Right renal cortex interstitium (tissue), 3 donors: ENCODE results near the gene HOXA5. TPM values are rescaled to one million over a fixed set of nuclear protein-coding genes. Genes with fewer than 3 reads are reported as not detected.

Source experiments
- DNase-seq, 3 donors: peaks; one replicate each; pipeline ENCODE4 v3.0.0-alpha.2; 2013; ENCODE audit warnings: low read depth in 3 of 3, low spot score in 2 of 3
- polyA plus RNA-seq, 3 donors: library from polyadenylated mRNA; unstranded; fragments of 120-200 nt; gene quantifications; one replicate each; pipeline ENCODE4 v1.2.1, GENCODE V29; 2013; ENCODE audit not compliant: insufficient read length in 3 of 3

The HOXA5 gene
- polyA plus RNA-seq, 3 donors = 59.7 to 73.7 (median 63.8) TPM

DNA sequence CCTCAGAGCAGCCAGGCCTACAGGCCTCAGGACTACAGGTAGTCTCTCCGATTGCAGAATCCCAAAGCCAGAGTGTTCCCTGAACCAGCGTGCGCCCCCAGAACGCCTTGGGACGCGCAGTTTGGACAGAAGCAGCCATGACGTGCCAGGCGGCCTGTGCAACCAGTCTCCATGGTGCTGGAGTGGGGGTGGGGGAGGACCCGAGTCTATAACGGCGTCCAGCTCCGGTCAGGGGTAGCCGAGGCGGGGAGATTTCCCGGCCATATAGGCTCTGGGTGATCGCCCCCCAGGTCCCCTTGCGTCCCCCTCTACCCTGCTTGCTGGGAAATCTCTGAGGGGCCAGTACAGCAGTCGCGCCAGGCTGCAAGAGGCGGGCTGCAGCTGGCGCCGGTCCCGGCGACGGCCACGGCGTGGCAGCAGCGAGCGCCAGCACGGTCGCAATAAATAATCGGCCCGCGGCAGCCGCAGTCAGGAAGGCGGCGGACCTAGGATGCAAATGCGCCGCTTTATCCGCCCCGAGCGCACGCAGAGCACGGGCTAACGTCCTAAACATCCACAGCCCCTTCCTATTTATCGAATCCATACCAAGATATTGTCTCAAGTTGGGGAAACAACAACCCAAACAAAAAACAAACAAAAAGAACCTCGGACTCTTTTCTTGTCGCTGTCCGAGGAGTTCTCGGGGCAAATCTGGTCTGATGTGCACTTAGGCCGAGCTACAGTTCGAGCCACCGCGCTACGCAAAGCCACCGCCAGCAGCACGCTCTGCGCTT is 7.3 kb upstream of the HOXA5 start:
- DNase-seq = no peak

DNA sequence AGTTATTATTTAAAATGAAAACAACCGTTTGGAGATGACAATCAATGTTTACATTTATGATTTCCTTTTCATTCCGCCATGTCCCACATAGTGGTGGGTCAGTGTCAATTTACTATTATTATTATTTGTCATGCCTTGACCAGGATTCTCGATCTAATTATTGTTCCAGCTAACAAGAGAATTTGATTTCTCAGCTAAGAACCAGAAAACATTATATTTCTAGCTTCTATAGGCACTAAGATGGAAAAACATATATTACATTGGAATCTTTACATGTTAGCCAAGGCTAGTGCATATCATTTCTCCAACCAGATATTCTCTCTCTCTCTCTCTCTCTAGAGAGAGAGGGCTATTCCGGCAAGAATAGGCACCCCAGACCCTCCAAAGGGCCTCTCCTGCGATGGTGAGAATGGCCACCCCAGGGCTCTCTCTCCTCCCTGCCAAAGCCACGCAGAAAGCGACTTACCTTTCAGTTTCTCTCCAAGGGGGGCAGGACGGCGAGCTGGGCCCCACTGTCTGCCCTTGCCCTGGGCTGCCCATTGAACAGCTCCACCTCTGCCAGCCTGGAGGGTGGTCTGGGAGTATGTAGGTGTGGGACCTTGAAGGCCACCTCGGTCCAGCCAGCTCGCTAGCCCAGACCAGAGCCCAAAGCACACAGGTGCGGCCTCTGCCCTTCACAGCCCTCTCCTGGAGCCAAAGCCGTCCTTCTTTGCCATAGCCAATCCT is 6.5 kb upstream of the HOXA5 start:
- no peak for DNase-seq

DNA sequence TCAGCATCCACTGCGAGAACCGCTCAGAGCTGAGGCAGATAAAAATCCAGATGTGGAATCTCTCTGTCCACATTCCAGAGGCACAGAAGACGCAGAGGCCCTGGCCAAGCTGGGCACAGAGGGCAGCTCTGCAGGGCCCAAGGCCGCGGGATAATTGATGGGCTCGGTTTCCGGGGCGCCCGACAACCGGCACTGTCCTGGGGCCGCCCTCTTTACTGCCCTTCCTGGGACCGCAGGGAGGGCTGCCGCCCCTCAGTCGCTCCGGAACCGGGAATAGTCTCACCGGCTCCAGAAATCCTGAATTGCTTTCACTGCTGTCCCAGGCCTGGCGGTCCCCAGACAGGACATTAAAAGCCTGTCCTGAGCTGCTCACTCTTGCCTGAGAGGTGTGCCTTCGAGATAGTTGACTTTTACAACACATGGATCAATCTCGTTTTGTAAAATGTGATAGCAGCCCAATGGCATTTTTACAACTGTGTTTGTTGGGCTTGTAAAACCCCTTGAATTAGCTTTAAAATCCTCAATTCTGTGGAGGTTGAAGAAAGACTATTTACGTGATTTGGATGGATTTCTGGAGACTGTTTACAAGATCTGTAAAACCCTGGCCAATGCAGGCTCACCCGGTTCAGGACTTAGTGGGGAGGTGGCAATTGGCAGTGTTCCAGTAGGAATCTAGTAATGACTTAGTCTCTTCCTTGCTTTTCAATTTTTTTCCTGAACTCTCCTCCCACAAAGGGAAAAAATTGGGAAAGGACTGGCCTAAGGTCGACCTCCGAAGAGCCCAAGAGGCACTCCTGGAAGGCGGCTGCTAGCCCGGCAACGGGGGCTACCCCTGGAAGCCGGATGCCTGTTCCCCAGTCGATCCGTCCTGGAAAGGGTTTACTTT is 5.5 kb upstream of the HOXA5 start:
- DNase-seq = no peak

DNA sequence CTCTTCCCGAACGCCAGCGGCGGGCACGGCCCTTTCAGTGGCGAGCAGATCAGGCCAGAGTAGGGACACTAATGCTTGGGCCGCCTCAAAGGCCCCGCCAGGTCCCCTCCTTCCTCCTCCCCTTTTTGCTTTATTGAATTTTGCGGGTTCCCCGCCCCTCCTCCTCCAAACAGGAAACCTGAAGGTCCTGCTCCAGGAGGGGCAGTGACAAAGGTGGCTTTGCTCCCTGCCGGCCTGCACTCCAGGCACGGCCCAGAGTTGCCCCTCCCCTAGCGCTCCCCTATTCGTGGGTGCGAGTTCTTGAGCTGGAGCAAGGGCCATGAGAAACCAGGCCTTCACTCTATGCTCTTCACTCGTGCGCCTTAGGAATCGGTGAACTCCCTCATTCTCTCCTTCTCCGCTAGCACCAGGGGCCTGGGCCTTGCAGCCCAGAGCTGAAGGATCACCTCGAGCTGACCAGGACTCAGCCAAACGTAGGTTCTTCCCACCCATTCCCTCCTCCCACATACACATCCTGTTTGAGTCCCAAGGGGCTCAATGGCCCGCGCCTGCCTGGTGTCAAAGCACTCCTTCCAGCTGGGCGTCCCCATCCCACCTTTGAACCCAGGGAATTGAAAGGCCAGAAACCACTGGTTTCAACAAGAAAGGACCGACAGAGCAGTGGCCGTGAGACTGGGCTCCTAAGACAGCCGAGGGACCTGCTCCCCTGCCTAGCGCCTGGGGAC is 4.7 kb upstream of the HOXA5 start:
- DNase-seq = no peak

DNA sequence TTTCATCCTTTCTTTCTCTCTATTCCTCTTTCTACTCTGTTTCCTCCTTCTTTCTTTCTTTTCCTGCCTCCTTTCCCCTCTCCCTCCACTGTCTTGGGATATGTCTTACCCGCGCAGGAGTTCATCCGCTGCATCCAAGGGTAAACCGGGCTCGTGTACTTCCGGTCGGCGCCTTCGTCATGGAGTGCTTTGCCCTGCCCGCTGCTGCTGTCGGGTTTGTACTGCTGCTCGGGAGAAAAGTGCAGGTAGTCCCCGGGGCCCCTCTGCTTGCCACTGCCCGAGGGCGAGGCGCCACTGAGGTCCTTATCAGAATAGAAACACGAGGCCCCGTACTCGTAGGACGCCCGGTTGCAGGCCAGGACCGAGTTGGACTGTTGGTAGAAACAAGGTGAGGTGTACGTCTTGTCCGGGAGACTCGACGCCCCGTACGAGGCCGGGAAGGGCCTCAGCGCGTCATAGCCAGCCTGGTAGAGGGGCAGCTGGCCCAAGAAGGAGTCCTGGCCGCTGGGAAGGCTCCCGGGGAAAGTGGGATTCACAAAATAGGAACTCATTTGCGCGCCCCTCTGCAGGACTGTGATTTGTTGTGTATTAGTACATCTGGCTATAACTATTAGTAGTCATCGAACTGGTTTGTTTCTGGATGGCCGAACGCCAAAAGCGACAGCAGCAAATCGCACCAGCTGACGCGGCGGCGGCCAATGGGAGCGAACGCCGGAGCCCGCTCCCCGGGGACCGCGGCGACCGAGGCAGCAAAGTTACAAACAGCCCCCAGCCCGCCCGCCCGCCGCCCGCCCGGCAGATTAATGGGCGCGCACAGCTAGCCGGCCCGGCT is 3.9 kb upstream of the HOXA5 start, which contains the start of gene HOXA6:
Gene HOXA6, minus strand, starts transcription at position 576 of the 832 bp plus-strand sequence. Its CDS starts 25 bp downstream, at position 551.
- DNase-seq = no peak

DNA sequence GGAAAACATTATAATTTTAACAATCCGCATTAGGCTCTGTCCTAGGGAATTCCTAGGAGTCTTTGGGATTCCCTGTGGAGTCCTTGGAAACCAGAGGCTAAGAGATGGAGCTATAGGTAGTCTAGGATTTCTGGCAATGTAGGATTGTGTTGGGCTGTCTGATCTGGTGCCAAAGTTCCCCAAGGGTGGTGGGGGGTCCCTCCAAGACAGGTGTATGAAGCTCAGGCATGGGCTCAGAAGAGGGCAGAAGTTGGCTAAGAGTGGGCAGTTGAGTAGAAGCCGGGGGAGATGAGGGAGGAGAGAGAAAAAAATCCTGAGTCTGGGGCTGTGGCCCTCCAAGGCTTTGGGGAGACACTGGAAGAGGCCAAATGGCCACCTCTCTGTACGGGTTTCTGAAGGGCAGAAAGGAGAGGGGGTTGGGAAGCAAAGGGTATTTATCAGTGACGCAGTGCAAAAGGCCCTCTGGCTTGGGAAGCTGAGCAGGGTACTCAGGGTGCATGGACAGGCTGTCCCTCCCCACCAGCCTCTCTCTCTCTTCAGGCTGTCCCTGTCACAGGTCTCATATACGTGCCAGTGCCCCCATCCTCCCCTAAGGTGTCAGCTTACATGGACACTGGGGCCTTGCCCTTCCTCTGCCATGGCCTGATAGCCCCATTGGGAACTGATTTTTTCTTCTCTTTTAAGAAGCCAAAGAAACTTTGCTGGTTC is 3.2 kb upstream of the HOXA5 start:
- DNase-seq = no peak

DNA sequence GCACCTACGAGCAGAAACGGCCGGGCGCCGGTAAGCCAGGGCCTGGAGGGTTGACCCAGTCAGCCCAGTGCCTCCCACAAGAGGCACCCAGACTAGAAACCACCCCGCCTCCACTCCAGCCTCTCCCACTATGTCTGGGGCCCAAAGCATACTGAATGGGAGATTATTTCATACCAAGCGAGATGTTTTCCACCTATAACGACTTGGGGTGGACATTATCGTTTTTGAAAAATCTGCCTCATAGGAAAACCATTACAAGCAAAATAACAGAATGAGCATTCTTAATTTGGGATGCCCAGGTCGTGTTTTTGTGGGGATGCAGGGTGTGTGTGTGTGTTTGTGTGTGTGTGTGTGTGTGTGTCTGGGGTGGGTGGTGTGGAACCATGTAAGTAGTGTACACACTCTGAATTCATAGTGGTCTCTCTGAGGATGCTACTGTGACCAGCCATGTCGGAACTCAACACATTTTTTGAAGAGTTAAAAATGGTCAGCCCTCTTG is 2.5 kb upstream of the HOXA5 start:
- no peak for DNase-seq

DNA sequence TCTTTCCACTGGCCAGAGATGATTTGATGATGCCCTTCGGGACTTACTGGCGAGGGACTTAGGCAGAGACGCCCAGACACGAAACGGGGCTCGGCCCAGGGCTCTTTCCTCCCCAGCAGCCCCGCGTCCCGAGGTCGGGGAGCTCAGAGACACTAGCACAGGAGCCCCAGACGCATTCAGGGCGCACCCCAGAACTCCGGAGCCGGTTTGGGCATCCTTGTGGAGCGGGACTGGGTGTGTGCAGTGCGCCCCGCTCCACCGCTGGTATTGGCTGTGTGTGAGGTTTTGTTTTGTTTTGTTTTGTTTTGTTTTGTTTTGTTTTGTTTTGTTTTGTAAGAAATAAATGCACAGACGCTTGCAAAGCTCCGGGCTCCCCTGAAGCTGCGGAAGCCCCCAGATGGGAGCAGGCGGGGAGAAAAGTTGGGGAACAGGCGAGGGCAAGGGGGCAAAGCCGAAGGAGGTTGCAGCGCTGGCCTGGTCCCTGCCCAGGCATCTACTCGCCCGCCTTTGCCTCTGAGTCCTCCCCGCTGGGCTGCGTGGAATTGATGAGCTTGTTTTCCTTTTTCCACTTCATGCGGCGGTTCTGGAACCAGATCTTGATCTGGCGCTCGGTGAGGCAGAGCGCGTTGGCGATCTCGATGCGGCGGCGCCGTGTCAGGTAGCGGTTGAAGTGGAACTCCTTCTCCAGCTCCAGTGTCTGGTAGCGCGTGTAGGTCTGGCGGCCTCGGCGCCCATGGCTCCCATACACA is 1.9 kb upstream of the HOXA5 start:
- no peak for DNase-seq

DNA sequence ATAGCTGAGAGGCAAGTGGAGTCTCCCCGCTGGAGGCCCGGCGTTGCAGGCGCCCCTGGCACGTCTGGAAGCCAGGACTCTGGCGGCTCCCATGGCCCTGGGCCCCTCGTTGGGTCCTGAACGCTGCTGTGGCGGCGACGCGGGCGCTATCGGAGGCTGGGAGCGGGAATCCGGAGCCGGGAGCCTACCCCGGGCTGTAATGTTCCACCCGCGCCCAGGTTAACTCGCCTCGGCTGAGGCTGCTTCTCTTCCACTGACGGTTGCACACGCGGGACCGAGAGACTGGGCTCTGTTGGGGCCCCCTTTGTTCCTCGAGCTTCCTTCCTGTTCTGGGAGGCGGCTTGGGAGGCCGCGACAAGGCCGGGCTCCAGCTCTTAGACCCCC is 1.3 kb upstream of the HOXA5 start:
- no peak for DNase-seq

DNA sequence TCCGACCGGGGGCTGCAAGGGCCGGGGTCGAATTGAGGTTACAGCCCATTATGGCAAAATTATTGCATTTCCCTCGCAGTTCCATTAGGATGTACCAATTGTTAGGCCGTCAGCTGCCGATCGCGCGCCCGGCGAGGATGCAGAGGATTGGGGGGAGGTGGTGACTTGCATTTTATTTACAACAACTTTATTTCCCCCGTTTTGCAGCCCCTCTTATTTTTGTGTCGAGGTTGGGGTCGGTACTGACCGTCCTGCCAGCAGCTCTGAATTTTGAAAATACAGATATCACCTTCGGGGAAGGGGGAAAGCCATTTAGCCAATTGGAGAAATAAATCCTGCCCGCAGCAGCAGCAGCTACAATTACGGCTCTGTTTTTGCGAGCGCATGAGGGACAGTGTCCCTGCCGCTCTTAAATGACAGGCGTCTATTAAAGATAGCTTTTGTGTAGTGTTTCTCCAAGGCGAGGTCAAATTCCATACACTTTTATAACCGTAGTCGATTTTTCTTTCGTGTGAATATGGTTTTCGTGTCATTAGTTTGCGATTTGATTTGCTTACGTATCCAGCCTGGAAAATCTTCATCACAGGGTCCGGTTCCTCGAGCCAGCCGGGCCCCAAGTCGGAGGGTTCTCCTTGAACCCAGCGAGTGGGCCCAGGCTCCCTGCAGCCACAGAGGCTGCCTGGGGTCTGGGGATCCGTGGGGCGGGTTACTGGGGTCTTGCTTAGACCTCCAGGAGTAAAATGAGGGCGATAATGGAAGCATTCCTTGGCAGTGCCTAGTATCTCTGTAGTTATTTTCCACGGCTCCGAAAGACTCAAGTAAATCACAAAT is 684 bp upstream of the HOXA5 start:
- DNase-seq = no peak

DNA sequence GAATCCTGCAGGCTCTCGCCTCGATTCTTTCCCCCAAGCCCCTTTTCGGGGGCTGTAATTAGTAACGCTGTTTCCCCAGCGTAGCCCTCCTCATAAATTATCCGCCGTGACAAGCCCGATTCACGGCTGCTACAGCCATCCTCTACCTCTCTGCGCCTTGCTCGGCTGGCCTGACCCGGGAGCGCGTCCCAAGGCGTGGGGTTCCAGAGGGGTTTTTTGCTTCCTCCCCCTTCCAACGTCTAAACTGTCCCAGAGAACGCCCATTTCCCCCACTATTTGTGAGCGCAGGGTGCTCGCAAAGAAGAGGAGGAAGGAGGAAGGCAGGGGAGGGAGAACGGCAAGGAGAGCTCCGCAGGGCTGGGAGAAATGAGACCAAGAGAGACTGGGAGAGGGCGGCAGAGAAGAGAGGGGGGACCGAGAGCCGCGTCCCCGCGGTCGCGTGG is 880 bp downstream of the HOXA5 start:
- no peak for DNase-seq

DNA sequence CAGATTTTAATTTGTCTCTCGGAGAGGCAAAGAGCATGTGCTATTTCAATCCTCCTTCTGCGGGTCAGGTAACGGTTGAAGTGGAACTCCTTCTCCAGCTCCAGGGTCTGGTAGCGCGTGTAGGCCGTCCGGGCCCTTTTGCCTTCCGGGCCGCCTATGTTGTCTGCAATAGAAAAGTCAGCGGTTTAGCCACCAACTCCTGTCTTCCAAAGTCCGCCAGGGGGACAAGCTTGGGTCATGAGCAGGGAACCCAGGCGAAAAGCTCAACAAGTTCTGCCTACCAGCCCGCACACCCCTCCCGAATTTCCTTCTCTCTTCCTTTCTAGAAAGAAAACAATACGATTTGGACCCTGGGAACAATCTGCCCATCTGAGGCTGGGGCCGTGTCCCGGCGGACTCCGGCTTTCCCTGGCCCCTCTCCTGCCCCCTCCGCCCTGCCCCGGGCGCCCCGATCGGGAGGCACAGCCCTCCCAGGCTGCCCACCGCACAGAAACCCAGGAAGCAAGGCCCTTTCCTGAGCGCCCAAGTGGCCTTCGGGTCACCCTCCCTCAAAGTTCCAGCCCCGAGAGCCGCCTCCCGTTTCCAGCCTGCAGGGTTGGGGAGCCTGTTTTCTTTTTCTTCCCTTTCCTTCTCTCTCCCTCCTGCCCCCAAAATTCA is 1.4 kb downstream of the HOXA5 start:
- no peak for DNase-seq

DNA sequence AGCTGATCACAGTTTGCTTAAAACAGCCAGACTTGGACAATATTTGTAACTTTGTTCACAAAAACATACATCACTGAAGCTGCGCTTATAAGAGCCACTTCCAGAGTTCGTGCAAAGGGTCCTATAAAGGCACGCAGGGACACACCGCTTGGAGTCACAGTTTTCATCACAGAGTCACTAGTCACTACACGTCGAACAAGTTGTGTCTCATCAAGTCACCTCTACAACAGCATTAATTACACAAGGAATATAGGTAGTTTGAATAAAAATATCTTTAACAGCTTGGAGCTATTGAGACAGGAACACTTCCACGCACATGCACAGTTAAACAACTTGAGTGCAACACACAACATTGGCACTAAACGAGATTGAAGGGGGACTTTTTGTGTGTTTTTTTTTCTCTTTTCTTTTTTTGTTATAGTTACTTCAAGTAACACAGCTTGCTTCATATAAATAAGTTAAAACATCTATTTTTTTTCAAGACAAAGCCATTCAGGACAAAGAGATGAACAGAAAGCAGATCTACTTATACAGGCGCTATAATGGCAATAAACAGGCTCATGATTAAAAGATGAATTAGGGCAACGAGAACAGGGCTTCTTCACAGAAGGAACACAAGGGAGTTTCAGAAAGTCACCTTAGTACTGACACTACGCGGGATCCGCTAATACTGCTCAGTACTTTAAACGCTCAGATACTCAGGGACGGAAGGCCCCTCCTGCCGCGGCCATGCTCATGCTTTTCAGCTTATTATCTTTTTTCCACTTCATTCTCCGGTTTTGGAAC is 2.2 kb downstream of the HOXA5 start:
- no peak for DNase-seq

DNA sequence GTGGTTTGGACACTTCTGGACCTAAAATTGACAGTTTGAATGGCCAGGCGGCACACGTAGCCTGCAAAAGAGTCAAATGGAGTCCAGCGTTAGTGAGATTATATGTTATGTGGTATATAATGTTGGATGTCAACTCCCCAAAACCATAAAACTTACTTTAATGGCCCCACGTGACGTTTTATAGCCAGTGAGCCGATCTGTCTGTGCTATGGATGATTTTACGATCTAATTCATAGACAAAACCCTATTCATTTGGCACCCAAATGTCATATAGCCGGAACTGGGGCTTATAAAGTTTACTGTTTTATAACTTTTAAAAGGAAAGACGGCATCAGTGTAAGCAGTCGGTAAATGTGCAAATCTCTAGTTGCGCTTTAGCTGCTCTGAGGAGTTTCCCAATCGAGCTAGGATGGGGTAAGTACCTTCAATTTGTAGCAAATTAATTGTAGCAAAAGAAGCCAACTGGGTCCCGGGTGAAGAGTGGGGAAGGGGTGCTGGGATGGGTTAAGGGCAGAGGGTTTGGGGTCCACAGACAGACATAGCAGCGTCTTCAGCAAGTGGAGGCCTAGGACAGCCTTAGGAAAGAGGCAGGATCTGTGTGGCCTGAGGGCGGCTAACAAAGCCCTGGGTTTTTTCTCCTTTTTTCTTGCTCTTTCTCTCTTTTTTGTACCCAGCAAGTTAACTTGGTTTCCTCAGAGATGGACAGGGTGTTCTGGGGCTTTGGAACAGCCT is 3.2 kb downstream of the HOXA5 start:
- no peak for DNase-seq
